GM18951 (cell line): ENCODE results near the gene EFCAB6.

ENCODE experiments used
- POLR2A ChIP-seq: IDR thresholded peaks from 4 replicates; pipeline ENCODE4 v1.6.1; 2011; ENCODE audit warnings: mild to moderate bottlenecking; ENCODE audit not compliant: insufficient read length, insufficient read depth; ENCODE audit errors: extremely low read depth
- in situ Hi-C: fragments of 300-500 bp; cut with MboI; formaldehyde crosslinking; loops from one replicate; pipeline ENCODE4 v1.12.0; 2022; ENCODE audit warnings: low sequenced_read_pairs, mixed read lengths, inconsistent platforms; ENCODE audit not compliant: unreplicated experiment

The EFCAB6 gene

GRCh38 chr22:43510281-43511070 is 301.6 kb downstream of the EFCAB6 start:
- in situ Hi-C loops, result no loop called here
- TF ChIP-seq POLR2A, result no peak

- TF ChIP-seq POLR2A, result no peak
Measured at GRCh38 chr22:43509337-43509736, 302.8 kb downstream of the EFCAB6 start.

GRCh38 chr22:43508489-43508888 is 303.6 kb downstream of the EFCAB6 start:
- no peak for TF ChIP-seq POLR2A
- in situ Hi-C loops, result no loop called here

More at GRCh38 chr22:43509337-43509736, 302.8 kb downstream of the EFCAB6 start:
- in situ Hi-C loops, result no loop called here

GRCh38 chr22:43507235-43507634 is 304.9 kb downstream of the EFCAB6 start:
- in situ Hi-C loops, result no loop called here
- no peak for TF ChIP-seq POLR2A

- in situ Hi-C loops, result no loop called here
- TF ChIP-seq POLR2A, result no peak
Measured at GRCh38 chr22:43506487-43506886, 305.6 kb downstream of the EFCAB6 start.

GRCh38 chr22:43505896-43506295 is 306.2 kb downstream of the EFCAB6 start:
- no peak for TF ChIP-seq POLR2A
- in situ Hi-C loops, result no loop called here

- in situ Hi-C loops, result no loop called here
- no peak for TF ChIP-seq POLR2A
Measured at GRCh38 chr22:43505423-43505822, 306.7 kb downstream of the EFCAB6 start.

GRCh38 chr22:43504666-43505261 is 307.3 kb downstream of the EFCAB6 start:
- no peak for TF ChIP-seq POLR2A
- in situ Hi-C loops, result no loop called here

GRCh38 chr22:43504068-43504467 is 308.0 kb downstream of the EFCAB6 start:
- no peak for TF ChIP-seq POLR2A

GRCh38 chr22:43502306-43502874 is 309.7 kb downstream of the EFCAB6 start:
- no peak for TF ChIP-seq POLR2A
- in situ Hi-C loops, result no loop called here

More at GRCh38 chr22:43504068-43504467, 308.0 kb downstream of the EFCAB6 start:
- in situ Hi-C loops, result no loop called here

- in situ Hi-C loops, result no loop called here
- no peak for TF ChIP-seq POLR2A
Measured at GRCh38 chr22:43501878-43502277, 310.2 kb downstream of the EFCAB6 start.

- TF ChIP-seq POLR2A, result no peak
- in situ Hi-C loops, result no loop called here
Measured at GRCh38 chr22:43500792-43501785, 311.0 kb downstream of the EFCAB6 start.

GRCh38 chr22:43498856-43499253 is 313.2 kb downstream of the EFCAB6 start:
- no peak for TF ChIP-seq POLR2A
- in situ Hi-C loops, result no loop called here
